ENCODE results near the gene SYNGR1. TPM values are rescaled to one million over a fixed set of nuclear protein-coding genes. Genes with fewer than 3 reads are reported as not detected.

SYNGR1 gene
- total RNA-seq, 1 donor from 2014 or later = 4.7 TPM

DNA sequence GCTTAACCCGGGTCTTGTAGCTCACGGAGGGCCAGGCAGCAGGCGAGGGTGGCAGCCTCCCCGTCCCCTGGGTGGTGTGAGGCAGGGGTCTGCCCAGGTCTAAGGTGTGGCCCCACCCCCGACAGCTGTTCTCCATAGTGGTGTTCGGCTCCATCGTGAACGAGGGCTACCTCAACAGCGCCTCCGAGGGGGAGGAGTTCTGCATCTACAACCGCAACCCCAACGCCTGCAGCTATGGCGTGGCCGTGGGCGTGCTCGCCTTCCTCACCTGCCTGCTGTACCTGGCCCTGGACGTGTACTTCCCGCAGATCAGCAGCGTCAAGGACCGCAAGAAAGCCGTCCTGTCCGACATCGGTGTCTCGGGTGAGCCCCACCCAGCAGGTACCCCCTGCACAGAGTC lies 24.4 kb downstream of the SYNGR1 start:
- TF ChIP-seq, protein P1, sequence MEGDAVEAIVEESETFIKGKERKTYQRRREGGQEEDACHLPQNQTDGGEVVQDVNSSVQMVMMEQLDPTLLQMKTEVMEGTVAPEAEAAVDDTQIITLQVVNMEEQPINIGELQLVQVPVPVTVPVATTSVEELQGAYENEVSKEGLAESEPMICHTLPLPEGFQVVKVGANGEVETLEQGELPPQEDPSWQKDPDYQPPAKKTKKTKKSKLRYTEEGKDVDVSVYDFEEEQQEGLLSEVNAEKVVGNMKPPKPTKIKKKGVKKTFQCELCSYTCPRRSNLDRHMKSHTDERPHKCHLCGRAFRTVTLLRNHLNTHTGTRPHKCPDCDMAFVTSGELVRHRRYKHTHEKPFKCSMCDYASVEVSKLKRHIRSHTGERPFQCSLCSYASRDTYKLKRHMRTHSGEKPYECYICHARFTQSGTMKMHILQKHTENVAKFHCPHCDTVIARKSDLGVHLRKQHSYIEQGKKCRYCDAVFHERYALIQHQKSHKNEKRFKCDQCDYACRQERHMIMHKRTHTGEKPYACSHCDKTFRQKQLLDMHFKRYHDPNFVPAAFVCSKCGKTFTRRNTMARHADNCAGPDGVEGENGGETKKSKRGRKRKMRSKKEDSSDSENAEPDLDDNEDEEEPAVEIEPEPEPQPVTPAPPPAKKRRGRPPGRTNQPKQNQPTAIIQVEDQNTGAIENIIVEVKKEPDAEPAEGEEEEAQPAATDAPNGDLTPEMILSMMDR (conservative IDR thresholded peaks at IDR 0.05; ENCODE audit: low read depth, low read length) = no peak
- no peak overlapping the region for H3K4me3 ChIP-seq (ENCODE audit: low read depth, low read length)
- no peak for DNase-seq (ENCODE audit: low read depth)

DNA sequence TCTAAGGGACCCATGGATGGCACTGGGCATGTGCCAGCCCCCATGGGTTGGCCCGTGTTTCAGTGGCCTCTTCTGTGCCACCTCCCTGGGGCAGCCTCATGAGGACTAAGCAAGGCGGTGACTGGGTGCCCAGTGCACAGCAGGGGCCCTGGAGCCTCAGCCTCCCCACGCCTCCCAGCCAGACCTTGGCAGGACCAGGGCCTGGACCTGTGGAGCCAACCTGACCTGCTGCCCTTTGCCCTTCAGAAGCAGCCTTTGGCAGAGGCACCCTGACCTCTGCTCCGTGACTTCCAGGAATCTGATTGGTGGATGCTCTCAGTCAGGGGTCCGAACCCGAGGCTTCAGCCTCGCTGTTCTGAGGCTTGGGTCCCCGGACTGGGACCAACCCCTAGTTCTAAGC lies 25.0 kb downstream of the SYNGR1 start:
- TF ChIP-seq, protein P1 (conservative IDR thresholded peaks at IDR 0.05; ENCODE audit: low read depth, low read length) = no peak
- DNase-seq (ENCODE audit: low read depth) = no peak

DNA sequence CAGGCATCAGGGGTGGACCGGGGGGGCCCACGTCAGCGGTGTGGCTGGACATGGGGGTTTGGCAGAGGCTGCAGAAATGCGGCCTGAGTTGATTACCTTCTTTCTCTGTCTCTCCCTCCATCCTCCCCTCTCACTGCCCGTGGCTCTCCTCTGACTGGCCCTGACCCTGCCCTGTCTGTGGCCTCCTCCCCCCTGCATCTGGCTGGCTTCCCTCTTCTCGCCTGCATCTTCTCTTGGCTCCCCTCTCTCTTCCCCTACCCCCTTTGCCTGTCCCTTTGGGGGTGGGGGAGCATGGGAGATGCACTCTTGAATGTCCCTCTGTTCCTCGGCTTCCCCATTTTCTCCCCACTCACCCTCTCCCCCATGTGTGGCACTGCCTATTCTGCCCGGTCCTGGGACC lies 25.9 kb downstream of the SYNGR1 start:
- no peak overlapping the region for H3K4me3 ChIP-seq (ENCODE audit: low read depth, low read length)
- TF ChIP-seq, protein P1 (conservative IDR thresholded peaks at IDR 0.05; ENCODE audit: low read depth, low read length) = no peak
- no peak for DNase-seq (ENCODE audit: low read depth)

More for the DNA sequence above, 25.0 kb downstream of the SYNGR1 start:
- H3K4me3 ChIP-seq (ENCODE audit: low read depth, low read length) = no peak overlapping the region

DNA sequence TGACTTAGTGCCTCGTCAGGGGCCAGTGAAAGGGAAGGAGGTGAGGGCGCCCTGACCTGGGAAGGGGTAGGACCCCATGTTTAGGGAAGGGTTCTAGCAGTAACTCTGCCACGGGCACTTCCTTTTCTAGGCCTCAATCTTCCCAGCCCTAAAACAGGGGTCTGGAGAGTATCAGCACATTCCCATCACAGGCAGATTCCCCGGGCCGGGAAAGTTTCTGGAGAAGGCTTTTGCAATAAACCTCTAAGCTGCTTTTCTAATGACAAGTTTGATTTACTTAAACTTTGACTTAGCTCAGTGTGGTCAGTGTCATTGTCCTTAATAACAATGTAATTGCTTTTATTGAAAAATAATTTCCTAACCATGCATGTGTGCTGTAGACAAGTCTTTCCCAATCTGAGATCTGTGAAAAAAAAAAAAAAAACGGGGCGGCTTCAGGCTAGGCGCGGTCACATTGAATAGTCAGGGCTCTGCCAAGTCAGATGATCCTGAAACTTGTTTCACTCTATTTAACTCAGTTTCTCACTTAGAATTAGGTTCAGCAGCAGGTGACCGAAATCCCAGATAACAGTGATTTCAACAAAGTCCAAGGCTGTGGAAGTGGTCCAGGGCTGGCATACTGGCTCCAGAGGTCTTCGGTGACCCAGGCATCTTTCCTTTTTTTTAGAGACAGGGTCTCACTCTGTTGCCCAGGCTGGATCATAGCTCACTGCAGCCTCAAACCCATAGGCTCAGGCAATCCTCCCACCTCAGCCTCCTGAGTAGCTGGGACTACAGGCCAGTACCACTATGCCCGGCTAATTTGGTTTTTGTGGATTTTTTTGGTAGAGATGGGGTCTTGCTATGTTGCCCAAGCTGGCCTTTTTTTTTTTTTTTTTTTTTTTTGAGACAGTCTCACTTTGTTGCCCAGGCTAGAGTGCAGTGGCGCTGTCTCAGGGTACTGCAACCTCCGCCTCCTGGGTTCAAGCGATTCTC lies 30.3 kb downstream of the SYNGR1 start:
- TF ChIP-seq, protein P1 (conservative IDR thresholded peaks at IDR 0.05; ENCODE audit: low read depth, low read length) = no peak
- DNase-seq (ENCODE audit: low read depth) = no peak

DNA sequence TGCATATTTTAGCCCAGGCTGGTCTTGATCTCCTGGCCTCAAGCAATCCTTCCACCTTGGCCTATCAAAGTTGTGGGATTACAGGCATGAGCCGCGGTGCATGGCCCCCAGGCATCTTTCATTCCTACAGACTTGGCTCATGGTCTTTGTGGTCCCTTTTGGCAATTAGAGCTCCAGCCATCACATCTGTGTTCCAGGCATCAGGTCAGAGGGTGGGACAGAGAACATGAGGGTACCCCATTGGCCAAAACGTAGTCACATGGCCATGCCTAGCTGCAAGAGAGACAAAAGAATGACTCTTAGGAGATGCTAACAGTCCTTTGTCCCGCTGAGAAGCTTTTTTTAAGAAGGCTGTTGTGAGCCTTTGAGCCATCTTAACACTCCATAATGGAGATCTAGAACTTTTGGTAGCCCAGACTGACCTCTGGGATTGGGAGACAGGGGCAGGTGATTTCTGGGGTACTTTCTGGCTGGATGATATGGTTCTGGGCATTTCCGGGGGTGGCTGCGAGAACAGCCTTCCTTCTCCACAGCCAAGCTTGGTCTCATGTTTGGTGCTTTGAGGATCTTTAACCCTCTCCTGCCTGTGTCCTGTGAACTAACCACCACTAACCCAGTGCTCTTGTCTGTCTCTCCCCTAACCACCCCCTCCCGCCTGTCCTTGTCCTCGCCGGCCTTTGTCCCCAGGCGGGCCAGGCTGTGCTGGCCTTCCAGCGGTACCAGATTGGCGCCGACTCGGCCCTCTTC lies 31.4 kb downstream of the SYNGR1 start:
- TF ChIP-seq, protein P1 (conservative IDR thresholded peaks at IDR 0.05; ENCODE audit: low read depth, low read length) = no peak
- H3K4me3 ChIP-seq (ENCODE audit: low read depth, low read length) = no peak overlapping the region
- no peak for DNase-seq (ENCODE audit: low read depth)

More for the DNA sequence above, 30.3 kb downstream of the SYNGR1 start:
- H3K4me3 ChIP-seq (ENCODE audit: low read depth, low read length) = no peak overlapping the region

DNA sequence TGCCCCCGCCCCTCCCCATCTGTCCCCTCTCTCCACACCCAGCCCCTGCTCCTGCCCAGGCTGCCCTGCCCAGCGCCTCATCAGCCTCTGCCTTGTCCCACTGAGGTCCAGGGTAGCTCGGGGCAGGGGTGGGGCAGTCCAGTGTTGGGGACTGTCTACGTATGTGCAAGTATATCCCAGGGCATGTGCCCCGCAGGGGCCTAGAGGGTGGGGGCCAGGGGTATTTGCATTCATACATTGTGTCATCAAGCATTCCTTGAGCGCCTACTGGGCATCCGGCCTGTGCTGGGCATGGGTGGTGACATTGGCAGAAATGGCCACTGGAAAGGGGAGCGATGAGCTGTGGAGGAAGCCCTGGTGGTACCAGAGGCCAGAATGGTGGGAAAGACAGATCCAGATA lies 32.1 kb downstream of the SYNGR1 start:
- no peak for DNase-seq (ENCODE audit: low read depth)
- H3K4me3 ChIP-seq (ENCODE audit: low read depth, low read length) = no peak overlapping the region
- TF ChIP-seq, protein P1 (conservative IDR thresholded peaks at IDR 0.05; ENCODE audit: low read depth, low read length) = no peak

All from epithelial cell of proximal tubule (primary cell).